ENCODE data around the gene RIMBP2.

The RIMBP2 gene

DNA sequence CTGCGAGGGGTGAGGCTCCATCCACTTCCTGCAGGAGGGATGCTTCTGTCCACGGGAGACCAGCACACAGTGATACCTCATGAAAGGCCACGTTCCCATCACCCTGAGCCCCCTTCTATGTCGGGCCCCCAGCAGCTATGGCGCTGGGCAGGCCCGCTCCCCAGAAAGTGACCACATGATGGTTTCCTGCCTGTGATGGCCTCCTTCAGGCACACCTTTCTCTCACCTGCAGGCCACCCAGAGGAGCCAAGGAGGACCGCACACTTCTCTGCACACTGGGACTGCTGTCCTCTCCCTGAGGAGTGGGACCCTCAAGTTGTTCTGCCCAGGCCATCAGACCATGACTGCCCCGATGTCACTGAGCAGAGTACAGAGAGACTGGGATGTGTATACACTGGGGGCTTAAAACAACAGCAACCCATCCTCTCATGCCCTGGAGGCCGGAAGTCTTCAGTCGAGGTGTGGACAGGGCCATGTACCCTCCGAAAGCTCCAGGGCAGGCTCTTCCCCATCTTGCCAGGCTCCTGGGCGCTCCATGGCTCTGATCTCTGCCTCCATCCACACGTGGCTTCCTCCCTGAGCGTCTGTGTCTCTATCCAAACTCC lies 219.5 kb downstream of the RIMBP2 start:
- DNase-seq, result no peak

DNA sequence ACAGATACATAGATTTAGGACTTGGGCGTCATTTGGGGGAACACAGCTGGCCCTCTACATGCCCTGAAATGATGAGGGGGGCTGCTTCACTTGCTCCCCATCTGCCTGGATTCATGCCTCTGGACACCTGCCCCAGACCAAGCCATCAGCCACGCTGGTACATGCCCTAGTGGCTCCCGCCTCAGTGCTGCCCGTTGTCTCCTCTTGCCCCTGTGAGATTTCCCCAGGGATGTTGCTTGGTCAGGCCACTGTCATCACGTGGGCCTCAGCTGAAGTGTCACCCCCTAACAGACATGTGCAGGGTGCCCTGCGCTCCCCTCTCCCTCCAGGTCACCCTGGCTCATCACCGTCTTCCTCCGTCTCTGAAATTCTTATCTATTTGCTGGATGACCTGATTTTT lies 220.9 kb downstream of the RIMBP2 start:
- no peak for DNase-seq

DNA sequence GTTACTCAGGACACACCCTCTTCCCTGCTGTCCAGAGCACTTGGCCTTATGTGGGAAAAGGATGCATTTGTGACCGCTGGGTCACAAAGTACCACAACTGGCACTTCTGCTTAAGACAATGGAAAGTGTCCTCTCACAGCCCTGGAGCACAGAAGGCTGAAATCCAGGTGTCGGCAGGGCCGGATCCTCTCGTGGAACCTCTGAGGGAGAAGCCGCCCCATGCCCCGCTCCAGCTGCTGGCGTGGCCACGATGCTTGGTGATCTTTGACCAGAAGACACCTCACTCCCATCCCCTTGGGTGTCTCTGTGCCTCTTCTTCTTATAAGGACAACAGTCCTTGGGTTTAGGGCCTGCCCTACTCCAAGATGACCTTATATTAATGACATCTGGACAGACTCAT lies 221.4 kb downstream of the RIMBP2 start:
- DNase-seq, result no peak

DNA sequence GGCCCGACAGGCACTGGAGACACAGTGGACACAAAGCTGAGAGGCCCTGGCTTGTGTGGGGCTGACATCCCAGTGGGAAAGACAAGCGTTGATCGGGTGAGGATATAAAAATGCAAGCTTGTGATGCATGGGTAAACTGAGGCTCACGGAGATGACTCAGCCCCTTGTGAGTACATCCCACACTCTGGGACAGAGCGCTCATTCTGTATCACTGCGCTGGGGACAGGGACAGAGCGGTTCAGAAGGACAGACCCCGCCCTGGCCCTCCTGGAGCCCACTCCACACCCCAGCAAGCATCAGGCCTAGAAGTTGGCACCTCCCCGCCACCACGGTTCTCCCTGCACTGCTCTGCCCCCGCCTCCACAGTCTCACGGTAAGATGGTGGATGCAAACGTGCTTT lies 222.1 kb downstream of the RIMBP2 start:
- no peak for DNase-seq

DNA sequence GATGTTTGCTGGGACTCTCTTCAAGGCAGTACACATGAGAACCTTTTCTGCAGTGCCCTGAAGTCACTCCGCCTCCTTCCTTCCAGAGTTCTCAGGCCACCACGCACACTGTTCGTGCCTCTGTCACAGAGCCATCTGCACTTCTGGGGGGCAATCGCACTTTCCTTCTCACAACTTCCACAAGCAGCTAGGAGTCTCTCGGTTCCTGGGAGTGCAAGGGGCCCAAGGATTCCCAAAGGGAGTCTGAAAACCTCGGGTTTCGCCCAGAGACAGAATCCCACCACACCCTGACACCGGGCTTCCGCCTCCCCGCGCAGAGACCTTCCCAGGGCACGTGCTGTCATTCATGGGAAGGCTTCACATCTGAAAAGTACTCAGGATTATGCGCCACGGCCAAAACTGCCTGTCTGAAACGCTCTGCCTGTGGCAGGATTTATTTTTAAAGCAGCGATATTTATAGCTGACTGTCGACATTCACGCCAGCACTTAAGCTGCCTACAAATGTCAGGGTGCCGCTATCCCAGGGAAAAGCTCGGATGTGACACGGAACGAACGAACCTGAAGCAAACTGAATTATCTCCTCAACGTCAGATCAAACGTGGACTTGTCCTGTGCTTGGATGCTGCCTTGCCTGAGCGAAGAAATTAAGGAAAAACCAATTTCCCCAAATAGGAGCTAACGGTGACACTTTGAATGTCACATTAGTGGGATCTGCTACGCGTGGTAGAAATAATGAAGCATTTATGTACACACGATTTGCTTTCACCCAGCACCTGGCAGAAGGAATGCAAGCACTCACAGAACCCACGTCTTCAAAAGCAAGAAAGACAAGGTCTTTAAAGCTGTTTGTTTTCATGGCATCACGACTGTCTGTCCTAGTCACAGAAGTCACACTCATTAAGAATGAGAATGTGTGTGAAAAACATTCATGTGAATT lies 224.4 kb downstream of the RIMBP2 start:
- no peak for DNase-seq

DNA sequence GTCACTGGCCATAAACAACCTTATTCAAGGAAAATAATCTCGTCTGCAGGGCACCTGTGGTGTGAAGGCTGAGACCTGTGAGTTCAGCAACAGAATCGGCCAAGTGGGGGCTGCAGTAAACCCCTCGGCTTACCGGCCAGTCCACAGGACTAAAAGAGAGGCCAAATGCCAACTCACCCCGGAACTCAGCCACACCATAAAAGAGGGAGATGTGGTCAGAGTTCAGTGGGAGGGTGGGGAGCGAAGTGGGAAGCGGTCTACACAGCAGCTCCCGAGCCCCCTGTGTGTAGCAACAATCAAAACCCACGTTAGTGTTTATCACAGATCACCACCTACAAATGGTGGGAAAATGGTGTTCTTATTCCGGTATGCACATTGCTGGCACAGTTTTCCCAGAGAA lies 225.4 kb downstream of the RIMBP2 start:
- DNase-seq, result no peak

DNA sequence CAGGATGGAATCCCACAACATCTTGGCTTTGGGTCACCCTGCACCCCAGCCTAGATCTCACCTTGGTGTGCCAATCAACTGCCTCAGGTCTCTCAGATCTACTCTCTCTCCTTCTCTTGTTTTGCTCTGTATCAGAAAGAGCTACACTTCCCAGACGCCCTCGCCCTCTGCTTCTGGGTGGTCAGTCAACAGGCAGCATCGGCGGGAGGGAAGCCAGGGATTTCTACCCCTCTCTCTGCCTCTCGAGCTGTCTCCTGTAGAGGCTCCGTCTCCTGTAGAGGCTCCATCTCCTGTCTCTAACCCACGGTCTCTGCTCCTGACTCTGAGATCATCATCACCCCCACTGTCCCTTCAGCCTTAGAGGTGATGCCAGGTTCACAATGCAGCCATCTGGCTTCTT lies 226.8 kb downstream of the RIMBP2 start:
- DNase-seq, result no peak

DNA sequence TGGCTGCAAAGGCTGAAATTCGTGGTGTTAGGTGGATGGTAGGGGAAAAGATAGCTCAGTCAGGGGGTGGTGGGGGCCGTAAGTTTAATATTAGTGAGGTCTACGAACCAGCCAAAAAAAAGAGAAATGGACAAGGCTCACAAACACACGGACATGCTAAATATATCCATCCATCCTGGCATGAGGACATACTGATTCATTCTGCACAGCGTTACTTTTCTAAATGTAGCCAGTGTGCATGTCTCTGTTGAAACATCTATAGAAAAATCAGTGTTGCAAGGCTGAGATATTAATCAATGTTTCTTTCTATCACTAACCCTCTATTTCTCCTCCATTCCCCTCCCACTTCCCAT lies 227.8 kb downstream of the RIMBP2 start:
- DNase-seq, result no peak

DNA sequence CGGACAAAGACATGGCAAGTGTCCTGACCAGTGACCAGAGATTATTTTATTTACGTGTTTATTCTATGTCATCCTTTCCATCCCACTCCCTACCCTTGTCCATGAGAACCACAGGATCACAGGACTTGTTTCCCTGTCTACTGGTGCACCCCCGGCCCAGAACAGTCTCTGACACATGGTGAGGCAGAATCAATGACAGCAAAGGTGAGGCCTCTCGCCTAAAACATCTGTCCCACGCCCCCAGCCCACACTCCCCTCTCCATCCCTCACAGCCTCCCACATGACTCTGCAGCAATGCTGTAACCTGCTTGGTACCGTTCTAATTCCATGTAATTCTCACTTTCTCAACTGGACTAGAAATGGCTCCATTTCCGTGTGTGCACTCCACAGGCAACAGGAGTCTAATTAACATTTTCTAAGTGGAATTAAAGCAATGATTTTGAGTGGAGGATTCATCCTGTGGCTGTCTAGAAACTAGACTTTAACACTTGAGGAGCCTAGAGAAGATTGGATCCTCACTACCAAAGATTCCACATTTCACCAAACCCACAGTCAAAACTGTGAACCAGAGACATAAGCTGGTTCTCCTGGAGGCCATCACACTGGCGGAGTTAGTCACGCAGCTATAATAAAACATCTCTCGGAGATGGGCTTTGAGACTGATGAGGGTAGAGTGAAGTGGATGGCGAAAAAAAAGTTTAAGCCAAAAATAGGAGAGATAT lies 228.3 kb downstream of the RIMBP2 start:
- no peak for DNase-seq

DNA sequence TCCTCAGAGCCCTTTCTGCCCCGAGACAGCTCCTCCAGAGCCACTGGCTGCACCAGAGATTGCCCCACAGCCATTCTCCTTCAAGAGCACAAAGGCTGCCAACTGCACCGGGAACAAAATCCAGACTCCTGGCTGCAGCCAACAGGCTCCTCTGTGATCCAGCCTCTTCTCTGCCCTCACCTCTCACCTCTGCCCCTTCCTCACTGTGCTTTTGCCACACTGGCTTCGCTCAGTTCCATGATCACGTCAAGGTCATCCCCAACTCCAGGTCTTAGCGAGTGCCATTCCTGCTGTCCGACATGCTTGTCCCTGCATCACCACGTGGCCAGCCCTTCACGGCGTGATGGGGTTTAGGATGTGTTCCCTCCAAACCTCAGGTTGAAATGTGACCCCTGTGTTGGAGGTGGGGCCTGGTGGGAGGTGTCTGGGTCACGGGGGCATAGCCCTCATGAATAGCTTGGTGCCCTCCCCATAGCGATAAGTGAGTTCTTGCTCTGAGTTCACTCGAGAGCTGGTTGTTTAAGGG lies 229.1 kb downstream of the RIMBP2 start:
- DNase-seq, result no peak

DNA sequence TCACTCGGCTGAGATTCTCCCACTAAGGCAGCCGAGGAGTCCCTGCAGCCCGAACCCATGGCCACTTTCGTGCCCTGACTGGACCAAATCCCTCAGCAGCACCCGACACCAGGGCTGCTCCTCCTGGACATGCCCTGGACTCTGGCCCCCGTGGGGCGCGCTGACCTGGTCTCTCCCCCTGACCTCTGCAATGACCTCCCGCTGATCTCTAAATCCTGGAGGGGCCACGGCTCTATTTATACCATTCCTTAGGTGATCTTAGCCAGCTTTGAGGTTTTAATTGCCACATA lies 230.0 kb downstream of the RIMBP2 start:
- DNase-seq, result no peak

DNA sequence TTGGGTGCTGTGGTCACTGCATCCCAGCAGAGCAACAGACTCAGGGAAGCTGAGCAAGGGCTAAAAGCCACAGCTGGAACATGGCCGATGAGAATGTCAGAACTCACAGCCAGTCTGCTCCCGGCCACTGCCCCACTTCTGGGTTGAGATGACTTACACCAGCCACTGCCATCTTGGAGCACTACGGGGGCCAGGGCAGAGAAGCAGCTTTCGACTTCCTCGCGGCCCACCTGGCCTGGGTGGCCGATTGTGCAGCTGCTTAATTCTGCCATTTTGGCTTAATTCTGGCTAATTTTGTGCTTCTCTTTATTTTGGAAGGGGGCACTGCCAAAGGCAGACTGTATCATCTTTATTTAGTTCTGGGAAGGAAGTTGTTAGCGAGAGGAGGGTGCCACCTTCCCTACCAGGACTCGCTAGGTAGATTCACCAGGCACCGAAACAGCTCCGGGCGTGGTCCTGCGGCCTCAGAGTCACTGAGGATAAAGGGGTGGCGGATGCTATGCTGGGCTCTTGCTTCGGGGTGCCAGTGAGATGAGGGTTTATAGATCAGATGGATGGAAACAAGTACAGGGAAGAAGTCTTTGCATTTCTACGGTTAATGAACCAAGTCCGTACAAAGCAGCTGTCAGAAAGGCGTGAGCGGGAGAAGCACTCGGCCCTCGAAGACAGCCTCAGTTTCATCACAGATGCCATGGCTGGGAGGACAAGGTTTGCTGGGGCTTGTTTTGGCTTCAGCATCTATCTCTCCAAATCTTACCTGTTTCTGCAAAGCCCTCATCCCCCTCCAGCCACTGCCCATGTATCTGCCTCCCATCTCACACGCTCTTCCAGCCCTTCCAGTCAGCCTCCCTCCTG lies 230.6 kb downstream of the RIMBP2 start:
- no peak for DNase-seq

DNA sequence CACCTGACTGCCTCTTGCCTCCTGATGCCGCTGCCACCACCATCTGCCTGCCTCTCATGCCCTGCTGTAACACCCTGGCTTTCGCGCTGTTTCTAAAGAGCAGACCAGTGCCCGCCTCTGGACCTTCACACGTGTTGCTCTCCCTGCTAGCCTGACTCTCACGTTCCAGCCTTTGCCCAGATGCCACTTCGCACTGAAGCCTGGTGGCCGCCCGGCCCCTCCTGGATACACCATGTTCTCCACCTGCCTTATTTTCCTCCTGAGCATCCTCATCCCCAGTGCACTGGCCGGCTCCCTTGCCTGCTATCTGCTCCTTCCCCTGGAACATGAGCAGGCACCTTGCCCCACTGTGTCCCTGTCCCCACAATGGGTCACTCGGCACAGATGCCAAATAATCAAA lies 231.9 kb downstream of the RIMBP2 start:
- DNase-seq, result no peak

DNA sequence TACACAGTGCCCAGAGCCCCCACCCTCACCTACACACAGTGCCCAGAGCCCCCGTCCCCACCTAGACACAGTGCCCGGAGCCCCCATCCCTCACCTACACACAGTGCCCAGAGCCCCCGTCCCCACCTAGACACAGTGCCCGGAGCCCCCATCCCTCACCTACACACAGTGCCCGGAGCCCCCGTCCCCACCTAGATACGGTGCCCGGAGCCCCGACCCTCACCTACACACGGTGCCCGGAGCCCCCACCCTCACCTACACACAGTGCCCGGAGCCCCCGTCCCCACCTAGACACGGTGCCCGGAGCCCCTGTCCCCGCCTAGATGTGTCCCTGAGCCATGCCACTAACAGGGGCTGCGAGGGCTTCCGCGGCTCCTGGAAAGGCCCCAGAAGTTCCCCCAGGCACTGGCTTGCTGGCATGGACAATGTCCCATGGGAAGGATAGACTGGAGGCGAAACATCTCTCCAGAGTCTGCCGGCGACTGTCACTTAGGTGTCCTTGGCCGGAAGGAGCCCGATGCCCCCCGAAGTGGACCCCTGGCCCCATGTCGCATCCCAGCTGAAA lies 232.4 kb downstream of the RIMBP2 start:
- DNase-seq, result no peak

DNA sequence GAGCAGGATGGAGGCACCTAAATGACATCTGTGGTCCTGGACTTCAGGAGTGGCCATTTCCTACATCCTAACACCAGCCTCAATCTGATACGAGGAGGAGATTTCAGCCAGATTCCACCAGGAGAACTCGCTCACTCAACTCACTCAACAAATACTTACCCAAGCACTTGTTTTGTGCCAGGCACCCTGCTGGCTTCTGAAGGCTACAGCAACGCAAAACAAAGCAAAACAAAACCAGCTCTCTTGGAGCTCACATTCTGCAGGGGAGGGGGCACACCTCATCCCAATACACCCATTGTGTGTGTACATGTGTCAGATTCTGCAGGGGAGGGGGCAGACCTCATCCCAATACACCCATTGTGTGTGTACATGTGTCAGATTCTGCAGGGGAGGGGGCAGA lies 233.7 kb downstream of the RIMBP2 start:
- DNase-seq, result no peak

DNA sequence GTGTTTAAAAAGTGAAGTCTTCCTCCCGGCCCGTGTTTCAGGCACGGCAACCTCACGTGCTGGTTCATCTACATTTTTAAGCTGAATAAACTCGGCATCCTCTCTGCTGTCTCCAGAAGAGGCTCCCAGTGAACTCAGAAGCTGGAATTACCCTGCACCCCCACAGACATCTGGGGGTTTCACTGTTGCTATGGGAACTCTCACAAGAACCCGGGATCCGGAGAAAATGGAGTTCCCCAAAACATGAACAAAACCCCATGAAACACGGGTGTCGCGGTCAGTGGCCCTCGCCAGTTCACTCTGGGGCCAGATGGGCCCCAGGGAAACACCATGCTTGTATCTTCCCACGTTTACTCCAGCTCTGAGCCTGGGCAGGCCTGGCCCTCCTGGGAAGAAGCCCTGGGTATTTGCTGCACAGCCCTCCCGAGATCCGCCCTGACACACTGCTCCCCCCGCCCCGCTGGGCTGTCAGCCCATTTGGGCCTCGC lies 234.7 kb downstream of the RIMBP2 start:
- no peak for DNase-seq

DNA sequence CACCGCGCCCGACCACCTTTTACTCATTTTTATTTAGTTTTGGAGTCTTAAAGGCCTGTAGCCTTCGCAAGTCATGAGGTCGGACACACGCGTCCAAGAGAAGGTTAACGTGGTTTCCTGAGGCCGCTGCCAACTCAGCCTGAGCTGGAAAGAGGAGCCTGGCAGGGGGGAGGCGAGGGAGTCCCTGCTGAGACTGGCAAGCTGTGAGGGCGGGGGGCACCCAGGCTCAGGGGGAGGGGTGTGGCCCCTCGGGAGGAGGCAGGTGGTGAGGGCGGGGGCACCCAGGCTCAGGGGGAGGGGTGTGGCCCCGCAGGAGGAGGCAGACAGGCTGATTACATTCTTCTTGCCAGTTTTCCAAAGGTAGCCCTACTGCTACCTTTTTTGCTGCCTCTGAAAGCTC lies 235.2 kb downstream of the RIMBP2 start:
- no peak for DNase-seq

DNA sequence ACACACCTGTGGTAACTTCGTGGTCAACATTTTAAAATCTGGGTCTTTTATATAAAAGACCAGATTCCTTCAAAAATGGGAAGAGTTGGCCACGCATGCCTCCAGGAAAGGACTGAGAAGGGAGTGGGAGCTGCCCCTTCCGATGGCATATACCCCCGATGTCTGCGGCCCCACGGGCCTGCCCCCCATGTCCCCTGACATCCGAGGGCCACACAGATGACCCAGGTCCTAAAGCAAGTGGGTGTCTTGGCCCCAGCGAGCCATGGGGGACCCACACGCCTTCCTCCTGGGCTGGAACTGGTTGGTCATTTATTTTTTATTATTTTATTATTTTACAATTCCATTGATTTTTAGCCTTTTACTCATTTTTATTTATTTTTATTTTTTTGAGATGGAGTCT lies 235.9 kb downstream of the RIMBP2 start:
- no peak for DNase-seq

DNA sequence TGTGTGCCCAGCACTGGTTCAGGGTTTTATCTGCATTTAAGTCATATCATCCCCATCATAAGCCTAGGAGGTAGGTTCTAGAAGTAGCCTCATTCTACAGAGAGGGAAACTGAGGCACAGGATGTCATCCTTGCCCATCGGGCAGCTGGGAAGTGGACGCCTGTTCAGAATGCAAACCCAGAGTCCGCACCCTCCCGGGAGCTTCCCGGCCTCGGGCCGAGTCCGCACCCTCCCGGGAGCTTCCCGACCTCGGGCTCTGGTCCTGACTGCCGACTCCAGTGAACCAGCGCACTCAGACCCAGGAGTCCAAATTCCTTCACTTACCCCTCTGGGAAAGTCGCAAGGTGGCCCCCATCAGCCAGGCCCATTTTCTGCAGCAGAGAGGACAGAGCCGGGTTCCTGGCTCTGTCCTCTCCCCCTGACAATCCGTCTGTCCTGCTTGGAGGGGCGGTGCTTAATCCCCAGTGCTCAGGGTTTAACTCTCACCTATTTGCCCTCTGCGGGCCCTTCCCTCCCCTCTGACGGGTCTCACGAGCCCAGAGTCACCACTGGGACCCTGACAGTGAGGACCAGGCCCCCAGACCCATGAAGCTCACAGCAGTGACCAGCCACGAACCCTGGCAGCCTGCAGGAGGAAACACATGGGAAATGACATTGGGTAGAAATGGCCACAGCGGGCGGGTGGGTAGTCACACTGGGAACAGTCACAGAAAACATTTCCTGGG lies 236.5 kb downstream of the RIMBP2 start:
- no peak for DNase-seq

DNA sequence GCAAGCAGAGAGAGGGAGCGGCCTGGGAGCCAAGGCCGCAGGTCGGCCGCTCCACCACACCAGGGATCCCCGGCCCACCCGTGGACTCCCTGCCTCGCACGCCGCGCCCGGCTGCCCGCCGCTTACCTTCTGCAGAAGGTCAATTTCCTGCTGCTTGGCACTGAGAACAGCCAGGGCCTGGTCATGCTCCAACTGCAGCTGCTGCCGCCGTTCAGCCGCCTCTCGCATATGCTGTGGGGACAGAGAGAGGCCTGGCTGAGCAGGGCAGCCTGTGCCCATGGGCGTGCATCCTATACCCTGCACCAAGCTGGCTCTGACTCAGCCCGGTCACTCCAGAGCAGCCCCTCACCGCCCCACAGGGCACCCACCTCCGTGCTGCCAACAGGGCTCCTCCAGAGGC lies 237.3 kb downstream of the RIMBP2 start:
- no peak for DNase-seq

DNA sequence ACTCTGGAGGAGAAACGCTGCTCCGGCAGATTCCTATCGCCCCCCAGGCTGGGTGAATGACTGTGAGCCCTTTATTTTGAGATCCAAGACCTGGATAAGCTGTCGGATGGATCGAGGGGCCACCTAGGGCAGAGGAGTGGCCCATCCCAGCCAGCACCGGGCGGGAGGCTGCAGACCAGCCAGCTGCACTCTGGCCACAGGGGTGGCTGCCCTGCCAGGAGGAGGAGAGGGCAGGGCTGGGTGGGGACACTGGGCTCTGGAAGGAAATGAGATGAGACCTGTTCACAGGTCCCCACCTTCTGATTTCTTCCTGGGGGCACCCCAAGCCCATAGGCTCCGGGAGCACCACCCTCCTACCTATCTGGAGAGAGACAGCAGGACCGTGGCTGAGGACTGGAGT lies 238.4 kb downstream of the RIMBP2 start:
- DNase-seq, result no peak

DNA sequence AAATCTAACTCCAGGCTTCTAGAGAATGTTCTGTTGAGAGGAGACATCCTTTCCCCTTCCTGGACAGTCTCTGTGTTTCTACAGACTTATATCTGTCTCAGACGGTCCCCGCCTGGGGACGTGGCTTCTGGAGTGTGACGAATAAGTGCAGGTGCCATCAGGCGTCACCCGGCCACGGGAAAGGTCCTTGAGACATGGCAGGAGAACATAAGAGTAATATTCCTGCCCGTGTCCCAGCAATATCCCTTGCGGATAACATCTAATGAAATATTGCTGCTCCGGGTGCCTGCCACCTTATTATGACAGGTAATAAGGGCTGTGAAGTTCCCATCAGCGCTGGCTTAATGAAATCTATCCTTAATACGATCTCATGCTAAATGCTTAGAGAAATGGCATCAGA lies 238.8 kb downstream of the RIMBP2 start:
- no peak for DNase-seq

Measured in T-helper 1 cell (primary cell).